PC-3 (cell line): ENCODE results near the gene AIPL1. TPM values are rescaled to one million over a fixed set of nuclear protein-coding genes. Genes with fewer than 3 reads are reported as not detected.

ENCODE experiments used
- ATAC-seq: fragments of 200-7000 bp; cut with Tn5 transposase; 2 replicates; pipeline ENCODE4 v1.9.1; 2020; ENCODE audit warnings: mild to moderate bottlenecking, moderate library complexity
- BruUV-seq: library from RNA; stranded (reverse); fragments of 400-500 nt; replicated peaks from 2 replicates; lab custom pipeline; 2021; lab: Mats Ljungman, UMichigan
- CTCF ChIA-PET: fragments of 300-600 bp; sonication (Branson Sonifier 250); formaldehyde crosslinking; loops from one replicate; lab custom pipeline; 2022; ENCODE audit warnings: antibody characterized with exemption; lab: Charles Lee
- POLR2A ChIA-PET: fragments of 300-600 bp; sonication (Branson Sonifier 250); formaldehyde crosslinking; loops from one replicate; lab custom pipeline; 2022; ENCODE audit warnings: antibody characterized with exemption; ENCODE audit not compliant: unreplicated experiment; lab: Charles Lee
- DNase-seq: peaks from one replicate; pipeline ENCODE4 v3.0.0-alpha.2; 2015
- H2AFZ ChIP-seq: fragments of 300-600 bp; sonication (generic); 2 replicates; pipeline ENCODE4 v1.6.0; 2016; ENCODE audit warnings: antibody characterized with exemption, low read length
- H3F3A ChIP-seq: fragments of 300-600 bp; sonication (generic); one replicate; pipeline ENCODE4 v1.6.0; 2017; ENCODE audit warnings: antibody characterized with exemption, low read length, control low read depth, mild to moderate bottlenecking; ENCODE audit not compliant: unreplicated experiment
- H3K27ac ChIP-seq: fragments of 300-600 bp; sonication (generic); 2 replicates; pipeline ENCODE4 v1.5.1; 2016; ENCODE audit warnings: mild to moderate bottlenecking, low read length
- H3K27me3 ChIP-seq: fragments of 300-600 bp; sonication (generic); 2 replicates; pipeline ENCODE4 v1.6.1; 2016; ENCODE audit warnings: low read length, mixed read lengths
- H3K36me3 ChIP-seq: fragments of 300-600 bp; sonication (generic); 2 replicates; pipeline ENCODE4 v1.6.1; 2016; ENCODE audit warnings: low read depth, mixed run types, low read length, mixed read lengths
- H3K4me1 ChIP-seq: fragments of 300-600 bp; sonication (generic); 2 replicates; pipeline ENCODE4 v1.5.1; 2016; ENCODE audit warnings: low read length; ENCODE audit not compliant: insufficient read depth
- H3K4me2 ChIP-seq: fragments of 300-600 bp; sonication (generic); 2 replicates; pipeline ENCODE4 v1.6.0; 2016; ENCODE audit warnings: low read length
- H3K4me3 ChIP-seq: fragments of 300-600 bp; sonication (generic); 2 replicates; pipeline ENCODE4 v1.5.1; 2016; ENCODE audit warnings: mild to moderate bottlenecking, low read length, mixed read lengths
- H3K79me2 ChIP-seq: fragments of 300-600 bp; sonication (generic); 2 replicates; pipeline ENCODE4 v1.6.1; 2017; ENCODE audit warnings: low read length, mixed read lengths
- H3K9ac ChIP-seq: fragments of 300-600 bp; sonication (generic); 2 replicates; pipeline ENCODE4 v1.6.0; 2016; ENCODE audit warnings: mild to moderate bottlenecking, low read length
- H3K9me2 ChIP-seq: fragments of 300-600 bp; sonication (generic); replicated peaks from 2 replicates; pipeline ENCODE4 v1.6.1; 2016; ENCODE audit warnings: mixed run types, low read length, mixed read lengths
- H3K9me3 ChIP-seq: fragments of 300-600 bp; sonication (generic); 2 replicates; pipeline ENCODE4 v1.6.1; 2016; ENCODE audit warnings: low read length, mixed read lengths
- H4K20me1 ChIP-seq: fragments of 300-600 bp; sonication (generic); 2 replicates; pipeline ENCODE4 v1.6.1; 2016; ENCODE audit warnings: low read length, mixed read lengths
- CTCF ChIP-seq: fragments of 300-600 bp; sonication (generic); conservative IDR thresholded peaks from 2 replicates; pipeline ENCODE4 v1.5.1; 2017; ENCODE audit warnings: antibody characterized with exemption, low read depth, mild to moderate bottlenecking, low read length
- EZH2 ChIP-seq: fragments of 300-600 bp; sonication (generic); IDR thresholded peaks from one replicate; pipeline ENCODE4 v1.6.1; 2017; ENCODE audit warnings: antibody characterized with exemption, mild to moderate bottlenecking, low read length; ENCODE audit not compliant: unreplicated experiment
- EZH2phosphoT487 ChIP-seq: fragments of 300-600 bp; sonication (generic); IDR thresholded peaks from 2 replicates; pipeline ENCODE4 v1.6.1; 2018; ENCODE audit warnings: mild to moderate bottlenecking, antibody characterized with exemption, low read length, borderline replicate concordance
- intact Hi-C: fragments of 100-400 bp; cut with micrococcal nuclease; formaldehyde crosslinking; loops from 2 replicates; pipeline ENCODE4 v1.9.0; 2023
- total RNA-seq: library from RNA; depleted of rRNA; stranded (reverse); fragments of >200 nt; gene quantifications from 2 replicates; pipeline ENCODE4 v1.2.3, GENCODE V29; 2014; rRNA removed

Gene AIPL1
- total RNA-seq, 1 experiment from 2014 or later, result not detected

GRCh38 chr17:6376931-6377361, 58.0 kb downstream of the AIPL1 start:
- ATAC-seq, result no peak
- Histone ChIP-seq H3K4me3 (no peak overlapping the region), H3K9me2 (no peaks in the 10 kb centered on the region), H4K20me1 (no peaks in the 10 kb centered on the region), H3K4me2 (peak overlapping the region; percentile 19; the same call in 1 of the 2 replicates), H3K36me3 (no peaks in the 10 kb centered on the region), H3K9me3 (no peaks in the 10 kb centered on the region), H3K79me2 (no peaks in the 10 kb centered on the region), H3K4me1 (peaks cover 42% of the 10 kb centered on the region), H3K27ac (no peak overlapping the region), H3F3A (no peaks in the 10 kb centered on the region), H3K9ac (no peak overlapping the region), H3K27me3 (no peaks in the 10 kb centered on the region), H2AFZ (peak overlapping the region; percentile 48; the same call in 1 of the 2 replicates)
- POLR2A ChIA-PET, result no interaction called here
- TF ChIP-seq EZH2phosphoT487 (no peak), EZH2 (no peak), CTCF (no peak)
- DNase-seq, result no peak
- no TSS peak for BruUV-seq
- intact Hi-C loops, result no loop called here
- CTCF ChIA-PET, result interaction anchor here (0.6 kb wide), 1 partner anchor 1107 kb away, joined by 3 read pairs; the partner anchor contains the start of gene POLR2A

GRCh38 chr17:6374761-6375312, 60.1 kb downstream of the AIPL1 start:
- TF ChIP-seq CTCF, result no peak
- no peak for TF ChIP-seq EZH2
- no peak for TF ChIP-seq EZH2phosphoT487
- Histone ChIP-seq H3K9me3 (no peaks in the 10 kb centered on the region), H3K4me2 (peak overlapping the region; percentile 87), H2AFZ (0 out of 2 replicates have a peak overlapping the region, but pooled peaks have one; percentile 25), H3K79me2 (no peaks in the 10 kb centered on the region), H3K36me3 (no peaks in the 10 kb centered on the region), H3K27me3 (no peaks in the 10 kb centered on the region), H3K9me2 (no peaks in the 10 kb centered on the region), H3F3A (no peaks in the 10 kb centered on the region), H3K4me1 (peaks cover 28% of the 10 kb centered on the region), H3K4me3 (peak overlapping the region; percentile 61), H3K9ac (peak overlapping the region; percentile 88), H4K20me1 (no peaks in the 10 kb centered on the region), H3K27ac (peak overlapping the region; percentile 99)
- intact Hi-C loops, result no loop called here
- peak; percentile 89 for ATAC-seq
- ChIA-PET CTCF (no interaction called here), POLR2A (interaction anchor here (0.5 kb wide), 1 partner anchor 59 kb away, joined by 6 read pairs; no protein-coding TSS in a partner anchor)
- BruUV-seq, result no TSS peak
- peak; percentile 83 for DNase-seq

GRCh38 chr17:6374271-6374691, 60.6 kb downstream of the AIPL1 start:
- no peaks in the 10 kb centered on the region for H4K20me1 ChIP-seq
- no peaks in the 10 kb centered on the region for H3K79me2 ChIP-seq
- ATAC-seq (peak; percentile 80), DNase-seq (peak; percentile 84)
- CTCF ChIA-PET, result no interaction called here
- H3K4me3 ChIP-seq, result peak overlapping the region; percentile 61
- TF ChIP-seq EZH2 (no peak), EZH2phosphoT487 (no peak)
- H3F3A ChIP-seq, result no peaks in the 10 kb centered on the region
- peak overlapping the region; percentile 88 for H3K9ac ChIP-seq
- intact Hi-C loops, result no loop called here
- H3K27me3 ChIP-seq, result no peaks in the 10 kb centered on the region
- H3K4me2 ChIP-seq, result peak overlapping the region; percentile 87
- H3K4me1 ChIP-seq, result peaks cover 28% of the 10 kb centered on the region
- H3K9me2 ChIP-seq, result no peaks in the 10 kb centered on the region
- H3K9me3 ChIP-seq, result no peaks in the 10 kb centered on the region
- H2AFZ ChIP-seq, result 0 out of 2 replicates have a peak overlapping the region, but pooled peaks have one; percentile 6
- H3K27ac ChIP-seq, result peak overlapping the region; percentile 99
- H3K36me3 ChIP-seq, result no peaks in the 10 kb centered on the region
- no TSS peak for BruUV-seq
- POLR2A ChIA-PET, result no interaction called here

Other genes with a start within 250 kb of the AIPL1 start
- gene PIMREG, start 9.3 kb upstream of the AIPL1 start, total RNA-seq, result 67.6 and 88.6 TPM in 2 replicates
- gene PITPNM3, start 121.4 kb upstream of the AIPL1 start, total RNA-seq, result 7.1 and 9.7 TPM in 2 replicates
- gene KIAA0753, start 205.6 kb upstream of the AIPL1 start, total RNA-seq, result 6.9 and 7.3 TPM in 2 replicates
- 154 and 248 TPM in 2 replicates for gene TXNDC17, start 205.9 kb upstream of the AIPL1 start, total RNA-seq
- 18.8 and 19.1 TPM in 2 replicates for gene MED31, start 216.5 kb upstream of the AIPL1 start, total RNA-seq
- 0.15 TPM in 1 of 2 replicates, not detected in the other for gene C17orf100, start 216.6 kb upstream of the AIPL1 start, total RNA-seq